Fibroblast of skin of right quadriceps (primary cell): ENCODE results near the gene FGF19.
A peak's percentile ranks its signal among the peaks of the same experiment; 100 is the strongest.
"Not testable (repeated sequence)": the region's sequence is repeated elsewhere in the genome, so short reads cannot be mapped to it uniquely, and the experiment has no call there.

Experiments used
- DNase-seq: peaks from one replicate; pipeline ENCODE4 v3.0.0-alpha.2; 2013

The FGF19 gene

GRCh38 chr11:69716891-69717747 is 13.3 kb upstream of the FGF19 start:
- DNase-seq, result no peak

GRCh38 chr11:69716099-69716498 is 12.3 kb upstream of the FGF19 start:
- DNase-seq, result no peak

GRCh38 chr11:69715446-69715845 is 11.6 kb upstream of the FGF19 start:
- DNase-seq, result no peak

- DNase-seq, result no peak
Measured at GRCh38 chr11:69711822-69712801, 8.3 kb upstream of the FGF19 start.

- DNase-seq, result no peak
Measured at GRCh38 chr11:69708736-69709401, 5.0 kb upstream of the FGF19 start.

GRCh38 chr11:69707176-69707575 is 3.4 kb upstream of the FGF19 start:
- DNase-seq, result no peak

GRCh38 chr11:69705901-69706787 is 2.3 kb upstream of the FGF19 start:
- DNase-seq, result no peak

- DNase-seq, result no peak
Measured at GRCh38 chr11:69705351-69705811, 1.6 kb upstream of the FGF19 start.

- DNase-seq, result peak; percentile 8
Measured at GRCh38 chr11:69704508-69705253, 859 bp upstream of the FGF19 start.

GRCh38 chr11:69703453-69703767 is 412 bp downstream of the FGF19 start:
- no peak for DNase-seq

- no peak for DNase-seq
Measured at GRCh38 chr11:69702769-69703452, 911 bp downstream of the FGF19 start.

GRCh38 chr11:69702239-69702691 is 1.6 kb downstream of the FGF19 start:
- no peak for DNase-seq

GRCh38 chr11:69700278-69701140 is 3.3 kb downstream of the FGF19 start:
- DNase-seq, result peak; percentile 18

GRCh38 chr11:69699213-69699612 is 4.6 kb downstream of the FGF19 start:
- no peak for DNase-seq

GRCh38 chr11:69698362-69698761 is 5.5 kb downstream of the FGF19 start:
- no peak for DNase-seq

- no peak for DNase-seq
Measured at GRCh38 chr11:69697861-69698260, 6.0 kb downstream of the FGF19 start.

- no peak for DNase-seq
Measured at GRCh38 chr11:69697469-69697843, 6.4 kb downstream of the FGF19 start.

- DNase-seq, result no peak
Measured at GRCh38 chr11:69696749-69697468, 6.9 kb downstream of the FGF19 start.

- not testable (repeated sequence) for DNase-seq
Measured at GRCh38 chr11:69695995-69696394, 7.8 kb downstream of the FGF19 start.
